ENCODE data around the gene POLD2.

The POLD2 gene

GRCh38 chr7:44152971-44153947, 29.9 kb upstream of the POLD2 start:
- no peak for DNase-seq (ENCODE audit: low read depth in 2 of 2)

DNA sequence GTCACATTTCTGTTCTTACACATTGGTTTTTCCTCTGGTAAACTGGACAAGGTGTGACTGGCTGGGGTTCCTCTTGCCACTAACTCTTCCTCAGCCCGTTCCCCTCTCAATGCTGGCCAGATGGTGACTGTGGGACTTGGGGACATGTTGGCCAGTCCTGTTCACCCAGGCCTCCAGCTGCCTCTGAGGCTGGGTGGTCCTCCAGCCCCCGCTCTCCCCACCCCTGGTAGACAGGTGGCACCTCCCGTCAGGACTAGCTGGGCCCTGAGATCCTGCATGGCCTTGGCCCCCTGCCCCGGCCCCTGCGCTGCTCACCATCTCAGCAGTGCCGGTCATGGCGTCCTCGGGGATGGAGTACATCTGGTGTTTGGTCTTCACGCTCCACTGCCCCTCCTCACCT, 28.6 kb upstream of the POLD2 start:
- no peak for DNase-seq (ENCODE audit: low read depth in 2 of 2)

DNA sequence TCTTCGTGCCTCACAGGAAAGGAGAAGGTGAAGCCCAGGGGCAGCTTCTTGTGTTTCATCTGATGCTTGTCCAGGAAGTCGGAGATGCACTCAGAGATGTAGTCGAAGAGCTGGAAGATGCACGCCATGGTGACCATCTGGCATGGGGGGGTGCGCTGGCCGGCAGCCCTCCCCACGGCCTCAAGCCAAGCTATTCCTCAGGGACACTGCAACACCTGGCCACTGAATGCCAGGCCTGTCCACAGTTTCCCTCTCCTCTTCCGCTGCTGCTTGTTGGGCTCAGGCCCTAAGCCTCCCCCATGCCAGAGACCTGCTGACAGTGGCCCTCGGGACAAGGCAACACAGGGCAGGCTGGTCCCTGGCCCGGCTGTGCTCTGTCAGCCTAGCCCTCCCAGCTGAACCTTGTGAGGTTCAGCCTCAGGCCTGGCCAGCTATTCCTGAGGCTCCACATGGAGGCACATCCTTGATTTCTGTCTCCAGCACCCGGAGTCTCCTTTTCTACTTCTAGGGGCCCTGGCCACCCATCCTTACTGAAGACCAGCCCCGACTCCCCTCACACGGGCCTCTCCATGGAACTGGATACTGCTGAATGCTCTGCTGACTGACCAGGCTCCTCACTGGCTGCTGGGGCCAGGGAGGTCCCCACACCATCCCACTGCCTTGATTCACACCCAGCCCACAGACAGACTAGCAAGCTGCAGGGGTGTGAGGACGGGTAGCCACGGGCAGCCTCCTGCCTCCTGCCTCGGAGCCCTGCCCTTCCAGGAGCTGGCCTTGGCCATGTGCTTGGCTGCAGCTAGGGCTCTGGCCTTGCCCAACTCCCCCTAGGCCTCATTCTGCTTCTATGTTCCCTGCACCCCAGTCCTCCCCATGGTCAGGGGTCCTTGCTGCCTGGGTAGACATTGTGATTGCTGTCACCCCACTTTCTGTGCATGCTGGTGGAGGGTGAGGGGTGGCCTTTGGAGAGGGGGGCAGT, 27.9 kb upstream of the POLD2 start:
- DNase-seq (ENCODE audit: low read depth in 2 of 2): no peak

DNA sequence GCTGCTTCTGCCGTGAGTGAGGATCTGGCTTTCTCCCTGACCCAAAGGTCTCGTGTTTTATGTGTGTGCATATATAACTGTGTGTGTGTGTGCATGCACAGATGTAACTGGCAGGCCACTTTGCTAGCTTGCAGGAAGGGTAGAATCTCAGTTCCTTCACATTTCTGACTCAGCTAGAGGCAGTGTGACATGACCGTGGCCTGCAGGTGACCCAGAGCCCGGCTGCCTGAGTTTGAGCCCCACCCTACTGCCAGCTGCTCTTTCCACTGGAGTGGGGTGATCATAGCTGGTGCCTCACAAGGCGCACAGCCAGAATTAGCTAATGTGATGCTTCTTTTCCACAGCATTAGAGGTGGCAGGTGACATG, 27.1 kb upstream of the POLD2 start:
- no peak for DNase-seq (ENCODE audit: low read depth in 2 of 2)

DNA sequence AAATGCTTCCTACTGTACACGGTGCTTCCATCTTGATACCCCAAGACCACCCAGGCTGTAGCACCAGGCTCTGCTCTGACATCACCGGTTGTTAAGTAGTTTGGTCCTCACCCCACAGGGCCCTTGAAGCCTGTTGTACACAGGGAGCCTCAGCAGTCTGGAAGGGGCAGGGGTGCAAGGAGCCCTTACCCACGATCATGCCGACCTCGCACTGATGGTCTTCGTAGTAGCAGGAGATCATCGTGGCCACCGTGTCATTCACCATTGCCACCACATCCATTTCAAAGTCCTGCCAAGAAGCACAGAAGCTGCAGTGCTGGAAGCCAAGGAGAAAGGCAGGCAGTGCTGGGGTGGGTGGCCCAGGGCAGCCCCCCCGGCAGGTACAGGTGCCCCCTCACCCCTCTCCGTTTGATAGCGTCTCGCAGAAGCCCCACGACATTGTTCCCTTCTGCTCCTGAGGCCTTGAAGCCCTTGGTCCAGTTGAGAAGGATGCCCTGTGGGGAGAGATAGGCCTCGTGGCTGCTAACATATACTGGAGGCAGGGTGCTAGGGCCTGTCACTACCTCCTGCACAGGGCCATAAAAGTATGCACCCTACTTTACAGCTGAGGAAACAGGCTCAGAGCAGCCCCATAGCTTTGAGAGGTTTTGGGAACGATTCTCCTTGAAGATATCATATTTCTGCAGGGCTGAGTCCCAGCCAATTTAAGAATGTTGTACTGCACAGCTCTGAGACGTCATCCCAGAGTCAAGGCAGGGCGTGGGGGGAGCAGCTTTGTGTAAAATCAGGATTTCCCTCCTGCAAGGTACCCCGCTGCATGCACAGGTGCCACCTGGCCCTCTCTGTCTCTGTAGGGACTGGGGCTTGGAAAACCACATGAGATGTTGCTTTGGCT, 26.5 kb upstream of the POLD2 start:
- no peak for DNase-seq (ENCODE audit: low read depth in 2 of 2)

GRCh38 chr7:44148961-44149536, 25.7 kb upstream of the POLD2 start:
- DNase-seq (ENCODE audit: low read depth in 2 of 2): no peak

- DNase-seq (ENCODE audit: low read depth in 2 of 2): no peak
Observed at GRCh38 chr7:44148166-44148565, 24.8 kb upstream of the POLD2 start.

DNA sequence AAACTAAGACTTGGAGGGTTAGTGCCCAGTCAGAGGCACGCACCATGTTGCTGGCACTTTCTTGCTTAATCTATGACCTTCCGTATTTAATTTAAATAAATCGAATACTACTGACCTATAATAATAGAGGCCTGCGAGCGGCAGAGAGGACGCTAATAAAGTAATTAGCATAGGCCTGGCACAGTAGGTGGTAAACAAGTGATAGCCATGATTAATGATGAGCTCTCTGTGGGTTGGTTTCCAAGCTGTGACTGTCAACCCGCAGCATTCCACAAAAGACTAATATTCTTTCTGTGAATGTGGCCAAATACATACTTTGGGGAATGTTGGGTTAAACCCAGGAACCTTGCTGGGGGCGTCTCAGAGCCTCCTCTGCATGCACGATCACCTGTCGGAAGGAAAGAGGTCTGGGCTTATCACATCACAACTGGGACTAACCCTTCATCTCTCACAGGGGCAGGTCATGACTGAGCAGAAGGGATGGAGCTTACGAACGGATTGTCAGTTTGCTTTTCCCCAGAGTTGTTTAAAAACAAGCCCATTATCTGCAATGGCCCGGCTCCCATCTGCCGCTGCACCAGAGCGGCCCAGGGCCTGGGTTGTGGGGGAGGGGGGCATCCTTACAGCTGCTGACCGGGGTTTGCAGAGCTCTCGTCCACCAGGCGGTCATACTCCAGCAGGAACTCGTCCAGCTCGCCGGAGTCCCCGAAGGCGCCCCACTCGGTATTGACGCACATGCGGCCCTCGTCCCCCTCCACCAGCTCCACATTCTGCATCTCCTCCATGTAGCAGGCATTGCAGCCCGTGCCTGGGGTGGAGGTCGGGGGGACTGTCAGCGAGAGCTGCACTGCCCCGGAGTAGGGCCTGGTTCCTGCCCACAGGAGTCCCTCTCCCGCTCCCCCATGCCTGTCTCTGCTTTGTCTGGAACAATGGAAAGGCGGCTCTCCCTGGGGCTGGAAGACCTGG, 24.0 kb upstream of the POLD2 start:
- no peak for DNase-seq (ENCODE audit: low read depth in 2 of 2)

GRCh38 chr7:44145969-44146911, 22.9 kb upstream of the POLD2 start:
- peak; percentile 22 to 35 for DNase-seq (ENCODE audit: low read depth in 2 of 2)

GRCh38 chr7:44145479-44145968, 22.2 kb upstream of the POLD2 start:
- peak in 1 of 2 donors; percentile 22 for DNase-seq (ENCODE audit: low read depth in 2 of 2)

- no peak for DNase-seq (ENCODE audit: low read depth in 2 of 2)
Observed at GRCh38 chr7:44144968-44145478, 21.7 kb upstream of the POLD2 start.

- DNase-seq (ENCODE audit: low read depth in 2 of 2): no peak
Observed at GRCh38 chr7:44144426-44144967, 21.1 kb upstream of the POLD2 start.

- DNase-seq (ENCODE audit: low read depth in 2 of 2): no peak
Observed at GRCh38 chr7:44143646-44144250, 20.4 kb upstream of the POLD2 start.

GRCh38 chr7:44142028-44142427, 18.7 kb upstream of the POLD2 start:
- DNase-seq (ENCODE audit: low read depth in 2 of 2): no peak

DNA sequence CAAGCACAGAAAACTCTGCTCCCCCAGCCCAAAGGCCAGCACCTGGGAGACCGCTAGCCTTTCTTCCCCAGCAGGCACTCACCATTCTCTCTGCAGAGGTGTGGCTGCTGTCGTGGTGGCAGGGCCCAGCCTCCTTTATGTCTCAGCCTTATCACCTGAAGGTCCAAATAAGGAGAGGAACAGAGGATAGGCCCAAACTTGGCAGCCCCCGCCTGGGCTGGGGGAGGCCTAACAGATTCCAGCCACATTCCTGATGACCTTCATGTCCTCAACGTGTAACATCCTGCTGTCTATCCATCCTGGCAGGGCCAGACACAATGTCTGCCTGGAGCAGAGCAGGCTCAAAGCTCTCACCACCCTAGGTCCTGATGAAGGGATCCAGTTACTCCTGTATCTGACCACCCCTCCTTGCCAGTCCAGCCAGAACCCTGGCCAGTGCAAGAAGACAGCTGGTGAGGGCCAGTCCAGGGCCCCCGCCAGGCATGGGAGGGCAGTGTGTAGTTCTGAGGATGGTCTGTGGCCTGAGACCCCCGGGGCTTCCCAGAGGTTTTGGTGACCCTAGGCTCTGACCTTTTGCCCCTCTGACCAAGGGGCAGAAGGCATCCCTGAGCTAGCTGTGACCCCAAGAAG, 18.0 kb upstream of the POLD2 start, which contains the start of gene MYL7:
Gene MYL7, minus strand, starts transcription at position 112 of the 630 bp plus-strand sequence. Its CDS starts 27 bp downstream, at position 85.
- DNase-seq (ENCODE audit: low read depth in 2 of 2): no peak

GRCh38 chr7:44140341-44140740, 17.0 kb upstream of the POLD2 start:
- no peak for DNase-seq (ENCODE audit: low read depth in 2 of 2)
